ENCODE data around the gene BLOC1S1.

- TF ChIP-seq, protein P1, sequence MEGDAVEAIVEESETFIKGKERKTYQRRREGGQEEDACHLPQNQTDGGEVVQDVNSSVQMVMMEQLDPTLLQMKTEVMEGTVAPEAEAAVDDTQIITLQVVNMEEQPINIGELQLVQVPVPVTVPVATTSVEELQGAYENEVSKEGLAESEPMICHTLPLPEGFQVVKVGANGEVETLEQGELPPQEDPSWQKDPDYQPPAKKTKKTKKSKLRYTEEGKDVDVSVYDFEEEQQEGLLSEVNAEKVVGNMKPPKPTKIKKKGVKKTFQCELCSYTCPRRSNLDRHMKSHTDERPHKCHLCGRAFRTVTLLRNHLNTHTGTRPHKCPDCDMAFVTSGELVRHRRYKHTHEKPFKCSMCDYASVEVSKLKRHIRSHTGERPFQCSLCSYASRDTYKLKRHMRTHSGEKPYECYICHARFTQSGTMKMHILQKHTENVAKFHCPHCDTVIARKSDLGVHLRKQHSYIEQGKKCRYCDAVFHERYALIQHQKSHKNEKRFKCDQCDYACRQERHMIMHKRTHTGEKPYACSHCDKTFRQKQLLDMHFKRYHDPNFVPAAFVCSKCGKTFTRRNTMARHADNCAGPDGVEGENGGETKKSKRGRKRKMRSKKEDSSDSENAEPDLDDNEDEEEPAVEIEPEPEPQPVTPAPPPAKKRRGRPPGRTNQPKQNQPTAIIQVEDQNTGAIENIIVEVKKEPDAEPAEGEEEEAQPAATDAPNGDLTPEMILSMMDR (IDR thresholded peaks at IDR 0.05) = no peak
- no peak for TF ChIP-seq POLR2A (IDR thresholded peaks at IDR 0.05)
These were observed 29.4 kb upstream of the BLOC1S1 start for GRCh38 chr12:55686366-55687010.
